ENCODE results near the gene ABITRAM.
"Not testable (repeated sequence)": the region's sequence is repeated elsewhere in the genome, so short reads cannot be mapped to it uniquely, and the experiment has no call there.

The ABITRAM gene

GRCh38 chr9:108919517-108919916 is 14.7 kb upstream of the ABITRAM start:
- no peaks in the 10 kb centered on the region for H3K27me3 ChIP-seq (replicated peaks)
- H3K27ac ChIP-seq: no peak overlapping the region
- no peak overlapping the region for H3K4me3 ChIP-seq (ENCODE audit: low read depth, low read length)
- no peak for TF ChIP-seq CTCF (IDR thresholded peaks at IDR 0.05; ENCODE audit: low read depth, low read length, missing control alignments)
- in situ Hi-C loops (cut with HindIII; ENCODE audit: low pct_ligation_motif_present, low sequenced_read_pairs): no loop called here
- H3K36me3 ChIP-seq (replicated peaks): peaks cover 41% of the 10 kb centered on the region
- DNase-seq: no peak

- H3K36me3 ChIP-seq (replicated peaks): peaks cover 44% of the 10 kb centered on the region
- H3K27me3 ChIP-seq (replicated peaks); DNase-seq; in situ Hi-C loops (cut with HindIII; ENCODE audit: low pct_ligation_motif_present, low sequenced_read_pairs); H3K4me3 ChIP-seq (ENCODE audit: low read depth, low read length); H3K27ac ChIP-seq: not testable (repeated sequence)
These were observed 13.8 kb upstream of the ABITRAM start for GRCh38 chr9:108920401-108920800.

GRCh38 chr9:108921200-108921599 is 13.0 kb upstream of the ABITRAM start:
- no peak overlapping the region for H3K27ac ChIP-seq
- in situ Hi-C loops (cut with HindIII; ENCODE audit: low pct_ligation_motif_present, low sequenced_read_pairs): no loop called here
- no peak for DNase-seq
- no peaks in the 10 kb centered on the region for H3K27me3 ChIP-seq (replicated peaks)
- H3K4me3 ChIP-seq (ENCODE audit: low read depth, low read length): no peak overlapping the region
- peaks cover 49% of the 10 kb centered on the region for H3K36me3 ChIP-seq (replicated peaks)
- no peak for TF ChIP-seq CTCF (IDR thresholded peaks at IDR 0.05; ENCODE audit: low read depth, low read length, missing control alignments)

- no peak for DNase-seq
- in situ Hi-C loops (cut with HindIII; ENCODE audit: low pct_ligation_motif_present, low sequenced_read_pairs): no loop called here
- no peak for TF ChIP-seq CTCF (IDR thresholded peaks at IDR 0.05; ENCODE audit: low read depth, low read length, missing control alignments)
- Histone ChIP-seq H3K36me3 (replicated peaks) (peaks cover 55% of the 10 kb centered on the region), H3K27ac (no peak overlapping the region), H3K27me3 (replicated peaks) (no peaks in the 10 kb centered on the region), H3K4me3 (ENCODE audit: low read depth, low read length) (no peak overlapping the region)
These were observed 9.7 kb upstream of the ABITRAM start for GRCh38 chr9:108924466-108924865.

GRCh38 chr9:108928386-108928785 is 5.8 kb upstream of the ABITRAM start:
- Histone ChIP-seq H3K36me3 (replicated peaks) (peaks cover 37% of the 10 kb centered on the region), H3K27me3 (replicated peaks) (no peaks in the 10 kb centered on the region), H3K27ac (no peak overlapping the region), H3K4me3 (ENCODE audit: low read depth, low read length) (no peak overlapping the region)
- DNase-seq: no peak
- TF ChIP-seq CTCF (IDR thresholded peaks at IDR 0.05; ENCODE audit: low read depth, low read length, missing control alignments): no peak
- in situ Hi-C loops (cut with HindIII; ENCODE audit: low pct_ligation_motif_present, low sequenced_read_pairs): no loop called here

GRCh38 chr9:108933231-108933717 is 926 bp upstream of the ABITRAM start:
- H3K27ac ChIP-seq: peak overlapping the region; percentile 82

More at GRCh38 chr9:108933231-108933717, 926 bp upstream of the ABITRAM start:
- Histone ChIP-seq H3K27me3 (replicated peaks) (no peaks in the 10 kb centered on the region), H3K36me3 (replicated peaks) (peaks cover 7% of the 10 kb centered on the region), H3K4me3 (ENCODE audit: low read depth, low read length) (peak overlapping the region; percentile 95)
- no peak for TF ChIP-seq CTCF (IDR thresholded peaks at IDR 0.05; ENCODE audit: low read depth, low read length, missing control alignments)
- peak; percentile 12 for DNase-seq
- in situ Hi-C loops (cut with HindIII; ENCODE audit: low pct_ligation_motif_present, low sequenced_read_pairs): no loop called here

Data from brain microvascular endothelial cell (primary cell).